Measurements from ENCODE around the gene IRAK2.

The IRAK2 gene

GRCh38 chr3:10150987-10151386, 13.7 kb upstream of the IRAK2 start:
- ATAC-seq, result no peak
- TF ChIP-seq ISL1 (CRISPR knock-in tag; IDR thresholded peaks at IDR 0.05), result no peak
- no peak for TF ChIP-seq ZFP30 (CRISPR knock-in tag; IDR thresholded peaks at IDR 0.05)
- no peak for TF ChIP-seq CSDC2 (CRISPR knock-in tag; IDR thresholded peaks at IDR 0.05)
- TF ChIP-seq SNAI2 (CRISPR knock-in tag; IDR thresholded peaks at IDR 0.05), result no peak
- no peak for TF ChIP-seq ARNTL (CRISPR knock-in tag; IDR thresholded peaks at IDR 0.05; ENCODE audit: borderline replicate concordance, low read depth)
- TF ChIP-seq BACH2 (CRISPR knock-in tag; IDR thresholded peaks at IDR 0.05; ENCODE audit: borderline replicate concordance), result no peak
- TF ChIP-seq OSR1 (CRISPR knock-in tag; IDR thresholded peaks at IDR 0.05), result no peak
- TF ChIP-seq ESRRG (CRISPR knock-in tag; IDR thresholded peaks at IDR 0.05), result no peak
- no peak for TF ChIP-seq ZNF565 (CRISPR knock-in tag; conservative IDR thresholded peaks at IDR 0.05; ENCODE audit: low read depth)
- TF ChIP-seq GLIS3 (CRISPR knock-in tag; IDR thresholded peaks at IDR 0.05), result no peak
- no peak for TF ChIP-seq ZFP3 (CRISPR knock-in tag; IDR thresholded peaks at IDR 0.05)
- no peak for TF ChIP-seq TSHZ2 (CRISPR knock-in tag; IDR thresholded peaks at IDR 0.05)

DNA sequence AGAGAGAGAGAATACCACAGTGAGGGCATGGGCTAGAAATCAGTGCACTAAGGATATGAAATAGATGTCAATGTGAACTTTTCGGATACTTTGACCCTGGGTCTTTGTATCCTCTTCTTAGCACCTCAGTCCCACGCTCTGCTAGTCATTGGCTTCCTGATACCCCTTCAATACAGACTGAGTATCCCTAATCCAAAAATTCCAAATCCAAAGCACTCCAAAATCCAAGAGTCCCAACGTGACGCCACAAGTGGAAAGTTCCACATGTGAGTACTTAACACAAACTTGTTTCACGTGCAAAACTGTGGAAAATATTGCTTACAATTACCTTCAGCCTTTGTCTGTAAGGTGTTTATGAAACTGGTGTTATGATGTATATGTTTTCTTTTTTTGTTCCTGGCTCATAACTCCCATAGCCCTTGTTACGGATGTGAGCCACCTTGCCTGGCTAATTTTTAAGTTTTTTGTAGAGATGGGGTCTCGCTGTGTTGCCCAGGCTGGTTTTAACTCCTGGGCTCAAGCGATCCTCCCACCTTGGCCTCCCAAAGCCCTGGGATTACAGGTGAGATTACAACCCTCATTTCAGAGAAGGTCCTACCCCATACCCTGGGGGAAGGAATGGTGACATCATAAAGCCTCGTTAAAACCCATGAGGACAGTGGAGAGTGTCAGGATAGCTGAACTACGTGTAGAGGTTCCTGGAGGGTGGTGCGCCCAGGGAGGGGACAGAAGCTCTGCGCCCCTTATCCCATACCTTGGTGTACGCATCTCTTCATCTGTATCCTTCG, 10.2 kb upstream of the IRAK2 start:
- ATAC-seq, result peak; percentile 20; the same call in 2 of the 3 replicates
- no peak for TF ChIP-seq ZNF565 (CRISPR knock-in tag; conservative IDR thresholded peaks at IDR 0.05; ENCODE audit: low read depth)
- TF ChIP-seq, protein P1, sequence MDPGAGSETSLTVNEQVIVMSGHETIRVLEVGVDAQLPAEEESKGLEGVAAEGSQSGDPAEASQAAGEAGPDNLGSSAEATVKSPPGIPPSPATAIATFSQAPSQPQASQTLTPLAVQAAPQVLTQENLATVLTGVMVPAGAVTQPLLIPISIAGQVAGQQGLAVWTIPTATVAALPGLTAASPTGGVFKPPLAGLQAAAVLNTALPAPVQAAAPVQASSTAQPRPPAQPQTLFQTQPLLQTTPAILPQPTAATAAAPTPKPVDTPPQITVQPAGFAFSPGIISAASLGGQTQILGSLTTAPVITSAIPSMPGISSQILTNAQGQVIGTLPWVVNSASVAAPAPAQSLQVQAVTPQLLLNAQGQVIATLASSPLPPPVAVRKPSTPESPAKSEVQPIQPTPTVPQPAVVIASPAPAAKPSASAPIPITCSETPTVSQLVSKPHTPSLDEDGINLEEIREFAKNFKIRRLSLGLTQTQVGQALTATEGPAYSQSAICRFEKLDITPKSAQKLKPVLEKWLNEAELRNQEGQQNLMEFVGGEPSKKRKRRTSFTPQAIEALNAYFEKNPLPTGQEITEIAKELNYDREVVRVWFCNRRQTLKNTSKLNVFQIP (CRISPR knock-in tag; IDR thresholded peaks at IDR 0.05; ENCODE audit: borderline replicate concordance, low read depth), result no peak
- TF ChIP-seq ZFP30 (CRISPR knock-in tag; IDR thresholded peaks at IDR 0.05), result no peak
- no peak for TF ChIP-seq ZC3H10 (CRISPR knock-in tag; IDR thresholded peaks at IDR 0.05)

DNA sequence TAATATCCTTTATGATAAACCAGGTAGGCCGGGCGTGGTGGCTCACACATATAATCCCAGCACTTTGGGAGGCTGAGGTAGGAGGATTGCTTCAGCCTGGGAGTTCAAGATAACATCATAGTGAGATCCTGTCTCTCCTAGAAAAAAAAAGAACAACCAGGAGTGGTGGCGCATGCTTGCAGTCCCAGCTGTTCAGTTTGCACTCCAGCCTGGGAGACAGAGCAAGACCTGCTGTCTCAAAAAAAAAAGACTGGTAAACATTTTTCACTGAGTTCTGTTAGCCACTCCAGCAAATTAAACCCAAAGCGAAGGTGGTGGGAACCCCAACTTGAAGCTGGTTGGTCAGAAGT, 9.6 kb upstream of the IRAK2 start:
- TF ChIP-seq SNAI2 (CRISPR knock-in tag; IDR thresholded peaks at IDR 0.05) (no peak), TOX (CRISPR knock-in tag; IDR thresholded peaks at IDR 0.05; ENCODE audit: borderline replicate concordance) (no peak), BACH2 (CRISPR knock-in tag; IDR thresholded peaks at IDR 0.05; ENCODE audit: borderline replicate concordance) (no peak), RARB (CRISPR knock-in tag; IDR thresholded peaks at IDR 0.05) (no peak), ISL1 (CRISPR knock-in tag; IDR thresholded peaks at IDR 0.05) (no peak), GLIS3 (CRISPR knock-in tag; IDR thresholded peaks at IDR 0.05) (no peak), TSHZ2 (CRISPR knock-in tag; IDR thresholded peaks at IDR 0.05) (no peak), CSRNP3 (CRISPR knock-in tag; IDR thresholded peaks at IDR 0.05) (no peak), ZNF565 (CRISPR knock-in tag; conservative IDR thresholded peaks at IDR 0.05; ENCODE audit: low read depth) (no peak)
- no peak for ATAC-seq

- no peak for TF ChIP-seq ZFP30 (CRISPR knock-in tag; IDR thresholded peaks at IDR 0.05)
- TF ChIP-seq TSHZ2 (CRISPR knock-in tag; IDR thresholded peaks at IDR 0.05), result no peak
These were observed 9.1 kb upstream of the IRAK2 start for GRCh38 chr3:10155658-10156057.

More at GRCh38 chr3:10155658-10156057, 9.1 kb upstream of the IRAK2 start:
- no peak for ATAC-seq

All from SK-N-SH treated with all-trans-retinoic acid at 6 μM for 48 hours (cell line).